HepG2 (cell line): Measurements from ENCODE around the gene ATP10A. TPM values are rescaled to one million over a fixed set of nuclear protein-coding genes. Genes with fewer than 3 reads are reported as not detected.
"Not testable (repeated sequence)": the region's sequence is repeated elsewhere in the genome, so short reads cannot be mapped to it uniquely, and the experiment has no call there.

Experiments
- ATAC-seq: fragments of 200-7000 bp; cut with Tn5 transposase; 3 replicates; pipeline ENCODE4 v1.9.1; 2020; ENCODE audit warnings: mild to moderate bottlenecking, moderate library complexity
- BruUV-seq: library from RNA; stranded (reverse); fragments of 400-500 nt; replicated peaks from 2 replicates; lab custom pipeline; 2021; lab: Mats Ljungman, UMichigan
- CTCF ChIA-PET: fragments of 300-600 bp; formaldehyde crosslinking; extraction: SDS; loops from one replicate; lab custom pipeline; 2021; ENCODE audit warnings: low total read pairs, inconsistent platforms, low intra/inter-chr PET ratio; lab: Yijun Ruan, JAX
- POLR2A ChIA-PET: fragments of 350-600 bp; sonication (Branson Sonifier 250); formaldehyde crosslinking; loops from one replicate; lab custom pipeline; 2020; ENCODE audit warnings: antibody characterized with exemption, inconsistent platforms; lab: Yijun Ruan, JAX
- DNase-seq: peaks from one replicate; pipeline ENCODE4 v3.0.0-alpha.2; 2015; ENCODE audit warnings: low spot score
- FAIRE-seq: peaks from 3 replicates; lab custom pipeline; 2011; peaks lifted over from hg19 to GRCh38; lab: Jason Lieb, UNC
- H2AFZ ChIP-seq: one replicate; pipeline ENCODE4 v1.6.1; 2011; ENCODE audit warnings: low read length, inconsistent platforms
- H3K27ac ChIP-seq: fragments of 300-600 bp; 3 replicates; pipeline ENCODE4 v1.8.0; 2011; ENCODE audit warnings: mixed run types, mild to moderate bottlenecking, mixed read lengths, low read length, inconsistent platforms; ENCODE audit not compliant: insufficient read depth; ENCODE audit errors: extremely low read length
- H3K27me3 ChIP-seq, 2 experiments: fragments of 200-600 bp in 1 of 2; 2 replicates in 1 of 2; 3 replicates in 1 of 2; pipeline versions ENCODE4 v1.6.0 to v1.8.0; 2011; ENCODE audit warnings: low read length in 2 of 2, mild to moderate bottlenecking in 2 of 2, moderate library complexity in 2 of 2, inconsistent platforms in 1 of 2; ENCODE audit not compliant: insufficient read depth in 2 of 2, control insufficient read depth in 1 of 2
- H3K36me3 ChIP-seq, 2 experiments: fragments of 200-600 bp in 1 of 2; replicated peaks in 1 of 2; 2 replicates in 1 of 2; 3 replicates in 1 of 2; pipeline versions ENCODE4 v1.5.1 to v1.8.0; 2011; ENCODE audit warnings: low read length in 2 of 2, inconsistent platforms in 1 of 2; ENCODE audit not compliant: insufficient read depth in 2 of 2, control insufficient read depth in 1 of 2
- H3K4me1 ChIP-seq: 2 replicates; pipeline ENCODE4 v1.5.1; 2012; ENCODE audit warnings: low read length, inconsistent platforms; ENCODE audit not compliant: insufficient read depth
- H3K4me2 ChIP-seq: 2 replicates; pipeline ENCODE4 v1.6.0; 2011; ENCODE audit warnings: low read depth, low read length, inconsistent platforms
- H3K4me3 ChIP-seq, 3 experiments: fragments of 200-600 bp in 1 of 3; sonication (generic), shearing (Covaris generic) in 1 of 3; replicated peaks in 1 of 3; 2 replicates each; pipeline ENCODE4 v1.5.1; 2011 to 2016; ENCODE audit warnings: low read length in 3 of 3, inconsistent platforms in 2 of 3, low read depth in 2 of 3, mild to moderate bottlenecking in 2 of 3, control low read depth in 1 of 3, mixed read lengths in 1 of 3; ENCODE audit not compliant: insufficient read depth in 1 of 3
- H3K79me2 ChIP-seq: one replicate; pipeline ENCODE4 v1.6.1; 2011; ENCODE audit warnings: low read length, inconsistent platforms; ENCODE audit not compliant: insufficient read depth
- H3K9ac ChIP-seq: 2 replicates; pipeline ENCODE4 v1.6.0; 2011; ENCODE audit warnings: mild to moderate bottlenecking, low read depth, low read length, inconsistent platforms; ENCODE audit not compliant: insufficient read depth
- H3K9me3 ChIP-seq: 2 replicates; pipeline ENCODE4 v1.5.1; 2012; ENCODE audit warnings: mild to moderate bottlenecking, low read length
- H4K20me1 ChIP-seq: 2 replicates; pipeline ENCODE4 v1.6.0; 2011; ENCODE audit warnings: inconsistent platforms, mild to moderate bottlenecking, low read length, moderate library complexity; ENCODE audit not compliant: insufficient read depth
- LRRFIP1 ChIP-seq: sonication (generic); formaldehyde crosslinking; conservative IDR thresholded peaks from 2 replicates; pipeline ENCODE4 v1.4.0; 2020; ENCODE audit warnings: missing genetic modification reagents
- MBD4 ChIP-seq: IDR thresholded peaks from 2 replicates; pipeline ENCODE4 v1.6.1; 2012; ENCODE audit warnings: low read length, inconsistent platforms, borderline replicate concordance
- ZNF160 ChIP-seq: sonication (generic); formaldehyde crosslinking; IDR thresholded peaks from 2 replicates; pipeline ENCODE4 v1.8.0; 2022; ENCODE audit warnings: mild to moderate bottlenecking, inconsistent platforms, missing genetic modification reagents
- ZNF17 ChIP-seq: sonication (generic); formaldehyde crosslinking; IDR thresholded peaks from 2 replicates; pipeline ENCODE4 v1.5.0; 2020; ENCODE audit warnings: mild to moderate bottlenecking, missing genetic modification reagents
- ZNF354B ChIP-seq: sonication (generic); formaldehyde crosslinking; IDR thresholded peaks from 2 replicates; pipeline ENCODE4 v1.8.0; 2022; ENCODE audit warnings: mild to moderate bottlenecking, missing genetic modification reagents
- ZNF570 ChIP-seq: sonication (generic); formaldehyde crosslinking; IDR thresholded peaks from 2 replicates; pipeline ENCODE4 v1.4.0; 2020; ENCODE audit warnings: mild to moderate bottlenecking, missing genetic modification reagents, borderline replicate concordance
- WGBS: methylation state at CpG from one replicate; pipeline ENCODE4 v1.1.6; 2017; ENCODE audit warnings: low lambda C conversion rate; 5-methylcytosine and 5-hydroxymethylcytosine counted together
- in situ Hi-C: cut with HindIII; loops from 2 replicates; pipeline ENCODE4 v1.10.0; 2017; ENCODE audit warnings: low pct_unique_long_range_greater_than_20kb; ENCODE audit not compliant: extremely low pct_ligation_motif_present
- intact Hi-C: fragments of 100-400 bp; cut with micrococcal nuclease; formaldehyde crosslinking; loops from one replicate; pipeline ENCODE4 v1.10.0; 2022; ENCODE audit not compliant: unreplicated experiment
- polyA plus RNA-seq, 8 experiments: library from polyadenylated mRNA; depleted of rRNA in 3 of 8; stranded (reverse) in 7 of 8; unstranded in 1 of 8; fragments of >200 nt; fragmentation: Illumina TruSeq in 4 of 8; extraction: Trizol in 4 of 8; gene quantifications; 2 replicates each; pipeline versions ENCODE4 v1.2.1 to v1.2.3, GENCODE V29; 2011 to 2016; ENCODE audit warnings: low read depth in 4 of 8, missing spikeins in 1 of 8, mixed read lengths in 1 of 8; ENCODE audit not compliant: insufficient read depth in 1 of 8
- total RNA-seq, 5 experiments: library from RNA; depleted of rRNA; stranded (reverse); fragments of >200 nt; fragmentation: Illumina TruSeq; extraction: Trizol; gene quantifications; 2 replicates each; pipeline ENCODE4 v1.2.3, GENCODE V29; 2016; ENCODE audit warnings: low read depth in 1 of 5

ATP10A gene
- total and polyA plus RNA-seq, 2 of the 13 experiments (the other 11 are each of a cell fraction or from before 2014, with no cell fraction given), result 0.58 to 4.2 TPM

DNA sequence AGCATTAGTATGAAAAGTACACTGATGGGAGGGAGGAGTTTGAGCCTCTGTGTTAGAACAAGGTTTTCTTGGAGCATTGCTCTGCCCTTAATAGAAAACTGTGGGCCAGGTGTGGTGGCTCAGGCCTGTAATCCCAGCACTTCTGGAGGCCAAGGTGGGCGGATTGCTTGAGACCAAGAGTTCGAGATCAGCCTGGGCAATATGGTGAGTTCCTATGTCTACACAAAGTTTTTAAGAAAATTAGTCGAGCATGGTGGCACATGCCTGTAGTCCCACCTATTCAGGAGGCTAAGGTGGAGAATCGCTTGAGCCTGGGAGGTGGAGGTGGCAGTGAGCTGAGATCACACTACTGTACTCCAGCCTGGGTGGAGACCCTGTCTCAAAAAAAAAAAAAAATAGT lies 103.7 kb downstream of the ATP10A start:
- POLR2A ChIA-PET, result no interaction called here
- Histone ChIP-seq H2AFZ (no peak overlapping the region), H3K36me3 (no peaks in the 10 kb centered on the region), H4K20me1 (no peaks in the 10 kb centered on the region), H3K9me3 (no peaks in the 10 kb centered on the region), H3K4me3 (no peak overlapping the region), H3K4me2 (no peak overlapping the region), H3K27me3 (no peaks in the 10 kb centered on the region), H3K27ac (no peak overlapping the region), H3K9ac (no peak overlapping the region), H3K79me2 (no peaks in the 10 kb centered on the region), H3K4me1 (peaks cover 17% of the 10 kb centered on the region)
- 58% methylated on average over 2 of the region's 4 CpGs for WGBS
- intact Hi-C loops (no loop called here), in situ Hi-C loops (no loop called here)
- no TSS peak for BruUV-seq
- FAIRE-seq (no peak), DNase-seq (no peak), ATAC-seq (no peak)
- no peak for TF ChIP-seq ZNF570 (CRISPR knock-in tag)
- TF ChIP-seq MBD4, result no peak
- TF ChIP-seq ZNF17 (CRISPR knock-in tag), result no peak
- no peak for TF ChIP-seq ZNF354B (CRISPR knock-in tag)
- TF ChIP-seq LRRFIP1 (CRISPR knock-in tag), result no peak
- no peak for TF ChIP-seq ZNF160 (CRISPR knock-in tag)
- TF ChIP-seq, all 625 proteins: peak for 0
- CTCF ChIA-PET, result no interaction called here

- H4K20me1 ChIP-seq, H3K27me3 ChIP-seq, CTCF ChIA-PET, DNase-seq, H3K9ac ChIP-seq, FAIRE-seq, POLR2A ChIA-PET, H3K9me3 ChIP-seq, H2AFZ ChIP-seq, intact Hi-C loops, H3K79me2 ChIP-seq, BruUV-seq, H3K36me3 ChIP-seq, H3K27ac ChIP-seq, H3K4me2 ChIP-seq, H3K4me3 ChIP-seq, ATAC-seq, in situ Hi-C loops: not testable (repeated sequence)
- H3K4me1 ChIP-seq, result peaks cover 17% of the 10 kb centered on the region
- 56% methylated on average over 11 of the region's 11 CpGs for WGBS
These were observed 104.5 kb downstream of the ATP10A start for GRCh38 chr15:25758612-25759011.
